Stimulated activated CD8-positive, alpha-beta memory T cell treated with anti-CD3 and anti-CD28 coated beads, Interleukin-15, amount 100 ng/mL, for 24 hours (primary cell): ENCODE measurements around the gene INSL3.
"Not testable (repeated sequence)": the region's sequence is repeated elsewhere in the genome, so short reads cannot be mapped to it uniquely, and the experiment has no call there.

ENCODE experiments used
- DNase-seq: peaks from one replicate; pipeline ENCODE4 v3.0.0-alpha.2; 2020; ENCODE audit warnings: low read depth

The INSL3 gene

GRCh38 chr19:17783721-17784120, 37.6 kb downstream of the INSL3 start:
- not testable (repeated sequence) for DNase-seq

DNA sequence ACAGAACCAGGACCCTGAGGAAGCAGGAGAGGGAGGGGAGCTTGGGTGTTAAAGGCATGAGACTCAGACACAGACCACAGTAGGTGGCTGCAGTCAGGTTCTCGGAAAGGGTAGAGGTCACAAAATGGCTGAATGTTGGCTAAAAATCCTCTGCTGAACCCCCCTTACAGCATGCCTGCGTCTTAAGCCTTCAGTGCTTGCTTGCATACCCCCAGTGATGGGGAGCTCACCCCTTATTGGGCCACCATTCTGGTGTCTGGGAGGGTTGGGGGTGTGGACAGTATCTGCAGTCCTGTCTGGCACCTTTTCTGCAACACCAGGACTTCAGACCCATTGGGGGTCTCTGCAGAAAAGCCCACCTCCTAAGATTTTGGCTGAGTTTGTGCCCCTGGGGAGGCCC, 40.5 kb downstream of the INSL3 start:
- no peak for DNase-seq

DNA sequence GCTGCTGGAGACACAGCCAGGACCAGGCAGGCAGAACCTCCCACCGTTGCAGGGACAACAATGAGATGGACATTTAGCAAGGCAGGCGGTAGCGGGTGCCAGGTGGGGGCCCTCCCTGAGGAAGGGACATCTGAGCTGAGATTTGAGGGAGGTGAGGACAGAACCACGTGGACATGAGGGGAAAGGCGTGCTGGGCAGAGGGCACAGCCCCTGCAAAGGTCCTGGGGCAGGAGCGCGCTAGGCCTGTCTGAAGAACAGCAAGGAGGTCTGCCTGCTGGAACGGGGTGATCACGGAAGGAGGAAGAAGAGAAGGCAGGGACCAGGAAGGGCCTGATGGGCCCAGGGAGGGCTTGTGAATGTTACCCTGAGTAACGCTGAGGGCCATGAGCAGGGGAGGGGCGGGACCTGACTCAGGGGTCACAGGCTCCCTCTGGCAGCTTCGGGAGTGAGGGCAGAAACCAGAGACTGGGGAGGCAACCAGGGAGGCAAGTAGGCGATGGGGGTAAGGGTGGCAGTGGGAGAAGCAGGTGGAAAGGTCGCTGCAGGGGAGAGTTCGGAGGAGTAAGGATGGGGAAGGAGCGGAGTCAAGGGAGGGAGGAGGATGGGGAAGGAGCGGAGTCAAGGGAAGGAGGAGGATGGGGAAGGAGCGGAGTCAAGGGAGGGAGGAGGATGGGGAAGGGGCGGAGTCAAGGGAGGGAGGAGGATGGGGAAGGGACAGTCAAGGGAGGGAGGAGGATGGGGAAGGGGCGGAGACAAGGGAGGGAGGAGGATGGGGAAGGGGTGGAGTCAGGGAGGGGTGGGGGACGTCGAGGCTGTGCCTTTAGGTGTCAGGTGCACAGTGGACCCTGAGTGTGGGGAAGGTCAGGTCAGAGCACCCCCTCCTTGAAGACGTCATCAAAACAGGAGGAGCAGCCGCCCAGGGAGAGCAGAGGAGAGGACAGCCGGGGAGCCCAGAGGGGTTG, 42.1 kb downstream of the INSL3 start:
- no peak for DNase-seq

GRCh38 chr19:17778251-17778967, 42.9 kb downstream of the INSL3 start:
- DNase-seq: peak; percentile 27

GRCh38 chr19:17777840-17778239, 43.5 kb downstream of the INSL3 start:
- DNase-seq: not testable (repeated sequence)

- no peak for DNase-seq
These were observed 45.1 kb downstream of the INSL3 start for GRCh38 chr19:17775991-17776803.

DNA sequence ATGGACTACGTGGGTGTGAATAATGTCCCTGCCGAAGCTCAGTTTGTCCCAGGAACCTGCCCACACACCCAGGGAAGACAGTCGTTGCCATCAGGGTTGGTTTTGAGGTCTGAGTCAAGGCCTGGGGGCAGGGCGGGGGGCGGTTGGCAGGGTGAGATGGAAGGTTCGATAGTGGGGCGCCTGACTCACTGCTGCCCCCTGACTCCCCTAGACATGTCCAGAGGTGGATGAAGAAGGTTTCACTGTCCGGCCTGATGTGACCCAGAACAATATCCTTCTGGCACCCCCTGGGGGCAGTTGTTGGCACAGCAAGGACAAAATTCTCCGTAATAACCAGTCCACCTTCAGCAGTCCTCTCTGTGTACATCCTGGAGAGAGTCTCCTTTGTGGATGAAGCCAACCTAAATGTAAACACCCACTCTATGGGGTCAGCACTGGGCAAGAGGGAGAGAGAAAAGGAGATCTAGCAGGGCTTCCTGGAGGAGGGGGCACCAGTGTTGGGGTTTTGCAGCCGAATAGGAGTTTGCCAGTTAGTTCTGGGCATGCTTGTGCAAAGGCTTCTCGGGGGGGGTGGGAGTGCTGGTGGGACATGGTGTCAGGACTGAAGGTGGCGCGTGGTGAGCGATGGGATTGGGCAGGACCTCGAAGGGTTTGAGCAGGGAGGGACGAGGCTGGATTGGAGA, 45.9 kb downstream of the INSL3 start:
- no peak for DNase-seq

- no peak for DNase-seq
These were observed 49.1 kb downstream of the INSL3 start for GRCh38 chr19:17772172-17772571.

DNA sequence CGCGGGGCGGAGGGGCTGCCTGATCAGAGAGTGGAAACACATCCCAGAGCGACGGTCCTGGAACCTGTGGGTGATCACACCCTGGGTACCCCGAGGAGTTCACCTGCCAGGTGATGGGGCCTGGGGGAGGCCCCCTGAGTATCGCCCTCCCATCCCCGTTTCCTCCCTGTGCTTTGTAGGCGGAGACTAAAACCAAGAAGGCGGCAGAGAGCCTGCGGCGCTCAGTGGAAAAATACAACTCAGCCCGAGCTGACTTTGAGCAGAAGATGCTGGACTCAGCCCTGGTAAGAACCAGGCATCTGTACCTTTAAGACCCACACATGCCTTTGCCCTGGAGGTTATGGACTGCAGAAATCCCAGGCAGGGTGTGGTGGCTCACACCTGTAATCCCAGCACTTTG, 50.7 kb downstream of the INSL3 start:
- DNase-seq: no peak

GRCh38 chr19:17767559-17767958, 53.8 kb downstream of the INSL3 start:
- no peak for DNase-seq

DNA sequence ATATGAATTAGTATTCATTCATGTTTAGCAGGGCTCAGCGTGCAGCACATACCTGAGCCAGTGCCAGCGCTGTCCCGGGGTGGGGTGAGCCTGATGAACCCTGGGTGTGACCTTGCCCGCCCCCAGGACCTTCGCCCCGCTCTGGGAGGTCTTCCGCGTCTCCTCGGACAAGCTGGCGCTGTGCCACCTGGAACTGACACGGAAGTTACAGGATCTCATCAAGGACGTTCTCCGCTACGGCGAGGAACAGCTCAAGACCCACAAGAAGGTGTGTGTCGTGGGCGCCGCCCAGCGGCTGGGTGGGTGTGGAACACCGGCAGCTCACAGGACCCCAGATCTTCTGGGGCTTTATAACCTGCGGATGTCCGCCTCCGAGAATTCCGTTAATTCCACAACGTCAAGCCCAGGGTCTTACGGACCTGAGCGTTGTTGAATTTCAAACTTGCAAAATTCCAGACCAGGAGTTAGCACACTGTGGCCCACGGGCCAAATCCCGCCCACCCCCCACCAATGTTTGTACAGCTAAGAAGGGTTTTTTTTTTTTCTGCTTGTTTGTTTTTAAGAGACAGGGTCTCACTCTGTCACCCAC, 54.7 kb downstream of the INSL3 start:
- no peak for DNase-seq
